Esophagus muscularis mucosa (tissue), 4 donors: Measurements from ENCODE around the gene SFRP5. TPM values are rescaled to one million over a fixed set of nuclear protein-coding genes. Genes with fewer than 3 reads are reported as not detected.

Source experiments
- DNase-seq: peaks from one replicate; pipeline ENCODE4 v3.0.0-alpha.2; 2017; ENCODE audit errors: extremely low spot score
- H3K27ac ChIP-seq, 4 donors: fragments of 200-600 bp; sonication (generic); replicated peaks in 1 of 4; 1 replicate in 3 of 4; 2 replicates in 1 of 4; pipeline ENCODE4 v1.5.1; 2016 to 2019; ENCODE audit warnings: mild to moderate bottlenecking in 1 of 4
- H3K27me3 ChIP-seq, 4 donors: fragments of 200-600 bp; sonication (generic); one replicate each; pipeline versions ENCODE4 v1.5.1 to v1.6.0; 2016 to 2019
- H3K36me3 ChIP-seq, 4 donors: fragments of 200-600 bp; sonication (generic); one replicate each; pipeline ENCODE4 v1.5.1; 2016 to 2019
- H3K4me1 ChIP-seq, 4 donors: fragments of 200-600 bp; sonication (generic); one replicate each; pipeline ENCODE4 v1.5.1; 2016 to 2019
- H3K4me3 ChIP-seq, 4 donors: fragments of 200-600 bp; sonication (generic); 1 replicate in 2 of 4; 2 replicates in 2 of 4; pipeline ENCODE4 v1.5.1; 2016 to 2019; ENCODE audit warnings: mild to moderate bottlenecking in 4 of 4, moderate library complexity in 1 of 4
- H3K9me3 ChIP-seq, 4 donors: fragments of 200-600 bp; sonication (generic); 1 replicate in 3 of 4; 2 replicates in 1 of 4; pipeline ENCODE4 v1.5.1; 2016 to 2019
- CTCF ChIP-seq, 3 experiments: fragments of 200-600 bp in 2 of 3; fragments of 450-650 bp in 1 of 3; sonication (generic) in 2 of 3; IDR thresholded peaks; one replicate each; pipeline ENCODE4 v1.5.1; 2017 to 2019; ENCODE audit warnings: antibody characterized with exemption in 3 of 3, mild to moderate bottlenecking in 2 of 3, moderate library complexity in 1 of 3
- EP300 ChIP-seq: sonication (generic); formaldehyde crosslinking; IDR thresholded peaks from one replicate; pipeline ENCODE4 v1.6.1; 2017; ENCODE audit warnings: antibody characterized with exemption
- POLR2A ChIP-seq: fragments of 450-650 bp; IDR thresholded peaks from one replicate; pipeline ENCODE4 v1.6.1; 2017; ENCODE audit warnings: antibody characterized with exemption, moderate library complexity, mild to moderate bottlenecking, low read depth
- POLR2AphosphoS5 ChIP-seq, 2 donors: sonication (generic); formaldehyde crosslinking; IDR thresholded peaks; one replicate each; pipeline ENCODE4 v1.6.1; 2017; ENCODE audit warnings: antibody characterized with exemption in 2 of 2
- WGBS: methylation state at CpG from one replicate; pipeline ENCODE4 v1.1.5; 2018; 5-methylcytosine and 5-hydroxymethylcytosine counted together
- intact Hi-C: fragments of 100-400 bp; cut with DNase I; formaldehyde crosslinking; loops from one replicate; pipeline ENCODE4 v1.15.1; 2023
- total RNA-seq, 4 donors: library from RNA; depleted of rRNA; stranded (reverse); fragments of >200 nt; gene quantifications; one replicate each; pipeline versions ENCODE4 v1.1.0 to v1.2.1, GENCODE V29; 2016

SFRP5 gene
- total RNA-seq, 4 donors from 2014 or later, result 19.9 to 41.3 (median 34.8) TPM

GRCh38 chr10:97761331-97761865 lies 10.4 kb downstream of the SFRP5 start:
- H3K4me3 ChIP-seq, result no peak overlapping the region
- no peaks in the 10 kb centered on the region for H3K27me3 ChIP-seq
- intact Hi-C loops, result no loop called here
- no peak for DNase-seq
- 93% methylated on average over 7 of the region's 8 CpGs for WGBS
- H3K36me3 ChIP-seq, result peaks cover 30 to 64% (median 51%) of the 10 kb centered on the region in 4 donors
- peaks cover 0 to 10% (median 4%) of the 10 kb centered on the region in 4 donors for H3K4me1 ChIP-seq
- no peaks in the 10 kb centered on the region for H3K9me3 ChIP-seq
- H3K27ac ChIP-seq, result peak overlapping the region in 1 of 4 donors; percentile 44
- TF ChIP-seq CTCF (IDR thresholded peaks at IDR 0.05), result no peak
- TF ChIP-seq POLR2A, result no peak
- no peak for TF ChIP-seq EP300
- no peak for TF ChIP-seq POLR2AphosphoS5 (IDR thresholded peaks at IDR 0.05)

DNA sequence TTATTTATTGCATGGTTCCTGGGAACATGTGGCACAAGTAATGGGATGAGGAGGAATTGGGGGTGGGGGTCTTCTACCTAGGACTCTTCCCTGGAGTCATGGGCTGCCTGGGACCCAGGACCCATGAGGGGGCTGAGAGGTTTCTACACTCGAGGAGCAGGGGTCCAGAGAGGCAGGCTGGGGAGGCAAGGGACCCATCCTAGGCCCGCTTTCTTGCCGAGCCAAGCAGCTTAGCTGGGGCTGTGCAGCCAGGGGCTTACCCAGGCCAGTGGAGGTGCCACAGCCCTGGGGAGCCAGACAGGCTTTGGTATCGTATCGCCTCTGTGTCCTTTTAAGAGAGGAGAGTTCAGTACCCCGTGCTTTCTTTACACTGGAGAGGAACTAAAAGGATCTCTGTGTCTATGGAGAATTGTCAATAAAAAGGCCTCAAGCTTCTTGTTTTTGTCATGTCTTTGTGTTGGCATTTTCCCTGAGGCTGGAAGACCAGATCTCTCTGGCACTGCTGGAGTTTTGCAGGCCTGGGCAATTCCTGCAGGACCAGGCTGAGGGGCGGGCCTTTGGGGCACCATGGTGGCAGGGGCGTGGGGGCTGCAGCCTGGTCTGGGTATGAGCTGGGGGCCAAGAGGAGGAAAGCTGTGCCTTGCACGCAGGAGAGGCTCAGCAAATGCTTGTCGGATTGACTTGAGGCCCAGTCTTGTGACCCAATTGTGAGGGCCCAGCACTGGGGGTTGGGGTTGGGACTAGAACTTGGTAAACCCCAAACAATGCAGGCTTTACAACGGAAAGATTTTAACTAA lies 11.1 kb downstream of the SFRP5 start:
- TF ChIP-seq EP300 (no peak), POLR2AphosphoS5 (IDR thresholded peaks at IDR 0.05) (no peak), CTCF (IDR thresholded peaks at IDR 0.05) (no peak), POLR2A (no peak)
- DNase-seq, result no peak
- no peaks in the 10 kb centered on the region for H3K9me3 ChIP-seq
- no peak overlapping the region for H3K4me3 ChIP-seq
- 78% methylated on average over 10 of the region's 11 CpGs for WGBS
- intact Hi-C loops, result no loop called here
- no peaks in the 10 kb centered on the region for H3K27me3 ChIP-seq
- peaks cover 37 to 72% (median 58%) of the 10 kb centered on the region in 4 donors for H3K36me3 ChIP-seq
- peaks cover 0 to 10% (median 4%) of the 10 kb centered on the region in 4 donors for H3K4me1 ChIP-seq
- H3K27ac ChIP-seq, result peak overlapping the region in 3 of 4 donors; percentile 15 to 62 (median 28)

- Histone ChIP-seq H3K36me3 (peaks cover 44 to 79% (median 66%) of the 10 kb centered on the region in 4 donors), H3K4me3 (no peak overlapping the region), H3K4me1 (peaks cover 0 to 10% (median 4%) of the 10 kb centered on the region in 4 donors), H3K9me3 (no peaks in the 10 kb centered on the region), H3K27me3 (no peaks in the 10 kb centered on the region), H3K27ac (peak overlapping the region in 3 of 4 donors; percentile 15 to 62 (median 28))
- DNase-seq, result no peak
- intact Hi-C loops, result no loop called here
- WGBS, result 71% methylated on average over 5 of the region's 5 CpGs
- TF ChIP-seq EP300 (no peak), CTCF (IDR thresholded peaks at IDR 0.05) (no peak), POLR2AphosphoS5 (IDR thresholded peaks at IDR 0.05) (no peak), POLR2A (no peak)
Observed at GRCh38 chr10:97759946-97760345, 11.9 kb downstream of the SFRP5 start.

DNA sequence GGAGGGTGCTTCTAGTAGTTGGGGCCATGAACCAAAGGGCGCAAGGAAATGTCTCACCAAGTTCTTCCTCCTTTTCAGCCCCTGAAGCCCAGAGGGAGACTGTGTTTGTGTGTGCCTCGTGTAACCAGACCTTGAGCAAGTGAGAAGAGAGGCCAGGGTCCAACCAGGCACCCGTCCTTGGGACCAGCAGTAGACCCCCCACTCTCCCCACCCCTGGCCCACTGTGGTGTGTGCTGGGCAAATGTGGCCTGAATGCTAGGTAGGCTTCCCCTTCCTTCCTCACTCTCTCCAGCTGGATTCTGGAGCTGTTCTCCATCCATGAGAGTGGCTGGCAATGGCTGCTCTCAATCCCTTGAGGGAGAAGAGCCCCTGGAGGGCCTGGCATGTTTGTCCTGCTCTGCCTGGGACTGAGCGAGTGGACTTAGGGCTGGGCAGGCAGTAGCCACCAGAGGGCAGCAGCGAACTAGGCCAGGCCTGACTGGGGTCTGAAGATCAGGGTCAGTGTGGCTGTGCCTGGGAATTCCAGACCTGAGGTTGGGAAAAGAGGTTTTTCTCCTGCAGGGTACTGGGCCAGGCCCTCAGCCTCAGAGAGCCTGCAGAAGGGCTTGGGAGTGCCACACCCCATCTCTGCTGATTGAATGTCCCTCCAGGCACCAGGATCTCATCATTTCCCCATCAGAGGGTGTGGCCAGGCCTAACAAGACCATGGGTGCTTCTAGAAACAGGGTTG lies 12.5 kb downstream of the SFRP5 start:
- 58% methylated on average over 5 of the region's 5 CpGs for WGBS

More for the DNA sequence above, 12.5 kb downstream of the SFRP5 start:
- peaks cover 51 to 85% (median 72%) of the 10 kb centered on the region in 4 donors for H3K36me3 ChIP-seq
- no peaks in the 10 kb centered on the region for H3K9me3 ChIP-seq
- no peaks in the 10 kb centered on the region for H3K27me3 ChIP-seq
- DNase-seq, result no peak
- peak overlapping the region in 2 of 4 donors; percentile 28 to 62 for H3K27ac ChIP-seq
- intact Hi-C loops, result no loop called here
- no peak overlapping the region for H3K4me3 ChIP-seq
- TF ChIP-seq CTCF (IDR thresholded peaks at IDR 0.05) (peak; percentile 52 to 90 (median 69)), POLR2A (no peak), EP300 (no peak), POLR2AphosphoS5 (IDR thresholded peaks at IDR 0.05) (no peak)
- H3K4me1 ChIP-seq, result peaks cover 0 to 10% (median 4%) of the 10 kb centered on the region in 4 donors
